ENCODE data around the gene EPHB1.

The EPHB1 gene

DNA sequence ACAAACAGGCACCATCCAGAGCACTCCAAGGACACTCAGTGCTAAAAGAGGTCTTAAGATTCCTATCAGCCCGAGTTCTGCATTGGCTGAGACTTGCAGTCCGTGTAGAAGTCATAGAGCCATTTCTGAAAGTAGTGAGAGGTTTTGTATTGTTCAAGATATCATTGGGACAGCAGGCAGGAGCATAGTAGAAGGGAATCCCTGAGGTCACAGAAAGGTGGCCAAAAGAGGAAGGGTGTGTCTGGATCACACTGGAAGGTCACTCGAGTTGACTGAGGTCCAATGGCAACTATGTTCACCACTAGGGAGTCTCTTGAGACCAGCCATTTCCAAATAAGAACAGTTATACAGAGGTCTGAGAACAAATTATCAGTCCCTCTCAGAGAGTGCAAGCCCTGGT, 468.3 kb downstream of the EPHB1 start:
- H3K4me3 ChIP-seq = no peak overlapping the region
- in situ Hi-C loops (cut with MboI; ENCODE audit: low sequenced_read_pairs) = no loop called here
- H3K4me1 ChIP-seq = no peaks in the 10 kb centered on the region
- no peaks in the 10 kb centered on the region for H3K9me3 ChIP-seq
- no peaks in the 10 kb centered on the region for H3K36me3 ChIP-seq (replicated peaks)
- DNase-seq (ENCODE audit: low spot score in 2 of 2) = no peak
- no peaks in the 10 kb centered on the region for H3K27me3 ChIP-seq (ENCODE audit: low read depth)

DNA sequence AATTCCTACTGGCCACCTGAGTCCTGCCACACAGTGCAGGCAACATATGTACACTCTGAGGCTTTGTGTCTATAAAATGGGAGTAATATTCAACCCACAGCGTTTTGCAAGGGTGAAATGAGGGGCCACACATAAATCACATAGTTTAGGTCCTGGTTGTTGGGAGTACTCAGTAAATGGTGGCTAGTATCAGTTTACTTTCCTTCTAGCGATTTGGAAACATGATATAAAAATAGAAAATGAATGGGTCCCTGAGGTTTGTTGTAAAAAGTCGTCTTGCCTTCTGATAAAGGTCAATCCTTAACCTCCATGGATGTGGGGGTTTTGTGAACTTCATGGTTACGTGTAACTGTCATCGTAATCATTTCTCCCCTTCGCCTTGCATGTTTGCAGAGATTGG, 472.4 kb downstream of the EPHB1 start:
- no peaks in the 10 kb centered on the region for H3K36me3 ChIP-seq (replicated peaks)
- no peaks in the 10 kb centered on the region for H3K4me1 ChIP-seq
- no peaks in the 10 kb centered on the region for H3K27me3 ChIP-seq (ENCODE audit: low read depth)
- in situ Hi-C loops (cut with MboI; ENCODE audit: low sequenced_read_pairs) = no loop called here
- no peak overlapping the region for H3K4me3 ChIP-seq
- DNase-seq (ENCODE audit: low spot score in 2 of 2) = no peak
- no peaks in the 10 kb centered on the region for H3K9me3 ChIP-seq

DNA sequence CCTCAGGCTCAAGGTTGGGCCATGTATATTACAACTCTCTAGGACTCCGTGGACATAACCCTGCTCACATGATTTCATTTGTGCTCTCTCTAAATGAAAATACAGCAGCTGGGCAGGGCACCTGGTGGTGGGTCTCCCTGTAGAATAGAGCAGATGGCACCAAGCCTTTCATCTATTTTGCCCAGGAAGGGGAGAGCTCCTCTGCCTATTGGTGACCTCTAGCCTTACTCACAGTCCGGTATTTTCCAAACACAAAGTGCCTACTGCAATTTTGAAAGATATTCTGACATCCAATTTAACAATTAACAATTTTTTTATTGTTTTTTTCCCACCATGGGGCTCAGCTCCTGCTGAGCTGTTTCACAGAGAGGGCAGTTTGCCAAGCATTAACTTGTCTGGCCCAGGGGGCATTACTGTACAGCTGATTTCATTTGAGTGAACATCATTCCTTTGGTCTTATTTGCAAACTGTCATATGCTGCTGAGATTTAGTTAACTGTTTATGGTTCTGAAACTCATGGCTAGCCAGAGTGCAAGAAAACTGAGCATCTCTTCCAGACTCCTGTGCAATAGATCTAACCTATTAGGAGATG, 474.0 kb downstream of the EPHB1 start:
- Histone ChIP-seq H3K4me1 (no peaks in the 10 kb centered on the region), H3K9me3 (no peaks in the 10 kb centered on the region), H3K36me3 (replicated peaks) (no peaks in the 10 kb centered on the region), H3K27me3 (ENCODE audit: low read depth) (no peaks in the 10 kb centered on the region), H3K4me3 (no peak overlapping the region)
- DNase-seq (ENCODE audit: low spot score in 2 of 2) = no peak
- in situ Hi-C loops (cut with MboI; ENCODE audit: low sequenced_read_pairs) = no loop called here

DNA sequence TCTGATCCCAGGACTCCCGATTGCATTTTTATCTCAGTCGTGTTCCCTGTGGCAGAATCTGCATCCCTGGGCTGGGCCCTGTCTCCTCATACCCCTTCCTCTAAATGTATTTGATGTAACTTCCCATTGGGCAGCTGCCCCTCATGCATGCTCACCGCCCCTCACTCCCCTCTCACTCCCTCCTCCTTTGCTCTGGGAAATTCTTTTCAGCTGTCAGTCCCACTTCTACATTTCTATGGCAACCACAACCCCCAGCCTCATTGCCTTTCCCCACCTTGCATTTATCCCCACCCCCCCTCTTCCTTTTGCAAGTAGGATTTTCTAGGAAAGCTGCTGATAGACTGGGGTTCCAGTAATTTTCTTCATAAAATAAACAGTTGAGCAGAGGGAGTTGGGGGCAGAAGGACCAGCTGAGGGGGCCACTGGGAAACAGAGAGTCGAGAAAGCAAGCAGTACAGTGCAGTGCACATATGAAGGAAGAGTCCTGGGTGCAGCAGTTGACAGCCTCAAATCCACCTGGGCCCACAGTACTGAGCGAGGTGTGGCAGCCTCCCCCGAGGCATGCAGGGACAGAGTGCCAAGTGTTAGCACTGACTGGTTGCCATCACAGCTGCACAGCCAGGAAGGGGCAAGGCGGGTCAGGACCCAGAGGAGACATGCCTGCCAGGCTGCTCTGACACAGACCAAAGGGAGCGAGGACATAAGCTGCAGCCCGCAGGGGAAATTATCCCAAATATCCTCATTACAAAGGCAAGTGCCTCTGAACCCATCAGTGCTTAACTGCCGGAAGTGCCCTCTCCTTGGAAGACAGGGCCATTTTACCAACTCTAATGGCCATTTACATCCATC, 476.3 kb downstream of the EPHB1 start:
- in situ Hi-C loops (cut with MboI; ENCODE audit: low sequenced_read_pairs) = no loop called here
- Histone ChIP-seq H3K36me3 (replicated peaks) (no peaks in the 10 kb centered on the region), H3K9me3 (no peaks in the 10 kb centered on the region), H3K27me3 (ENCODE audit: low read depth) (no peaks in the 10 kb centered on the region), H3K4me1 (no peaks in the 10 kb centered on the region), H3K4me3 (no peak overlapping the region)
- DNase-seq (ENCODE audit: low spot score in 2 of 2) = no peak

DNA sequence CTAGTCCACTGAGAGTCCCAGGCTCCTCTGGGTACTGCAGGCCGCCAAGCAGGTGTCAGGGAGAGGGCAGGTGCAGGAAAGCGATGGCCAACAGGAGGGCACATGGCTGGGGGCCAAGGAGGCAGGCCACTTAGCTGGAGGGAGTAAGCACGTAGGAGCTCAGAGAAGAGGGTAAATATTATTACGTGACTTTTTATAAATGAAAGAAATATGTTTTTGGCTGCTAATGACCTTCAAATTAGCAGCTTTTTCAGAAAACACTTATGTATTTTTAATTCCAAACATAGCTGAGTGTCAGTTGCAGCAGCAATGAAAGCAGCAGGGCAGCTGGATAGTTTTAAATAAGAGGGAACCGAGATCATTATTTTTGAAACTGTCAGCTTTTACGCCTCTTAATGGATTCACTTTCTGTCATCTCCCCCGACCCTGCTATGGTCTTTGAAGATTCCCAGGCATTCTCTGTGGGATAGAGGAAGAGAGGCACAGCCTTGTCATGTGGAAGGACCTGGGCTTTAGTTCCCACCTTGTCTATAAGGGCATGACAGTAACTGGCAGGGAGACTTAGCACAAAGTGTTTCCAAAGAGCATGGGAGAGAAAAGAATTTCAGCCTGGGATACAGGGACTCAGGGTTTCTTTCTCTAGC, 477.1 kb downstream of the EPHB1 start:
- Histone ChIP-seq H3K4me3 (no peak overlapping the region), H3K27me3 (ENCODE audit: low read depth) (no peaks in the 10 kb centered on the region), H3K9me3 (no peaks in the 10 kb centered on the region), H3K4me1 (no peaks in the 10 kb centered on the region), H3K36me3 (replicated peaks) (no peaks in the 10 kb centered on the region)
- in situ Hi-C loops (cut with MboI; ENCODE audit: low sequenced_read_pairs) = no loop called here
- DNase-seq (ENCODE audit: low spot score in 2 of 2) = no peak

DNA sequence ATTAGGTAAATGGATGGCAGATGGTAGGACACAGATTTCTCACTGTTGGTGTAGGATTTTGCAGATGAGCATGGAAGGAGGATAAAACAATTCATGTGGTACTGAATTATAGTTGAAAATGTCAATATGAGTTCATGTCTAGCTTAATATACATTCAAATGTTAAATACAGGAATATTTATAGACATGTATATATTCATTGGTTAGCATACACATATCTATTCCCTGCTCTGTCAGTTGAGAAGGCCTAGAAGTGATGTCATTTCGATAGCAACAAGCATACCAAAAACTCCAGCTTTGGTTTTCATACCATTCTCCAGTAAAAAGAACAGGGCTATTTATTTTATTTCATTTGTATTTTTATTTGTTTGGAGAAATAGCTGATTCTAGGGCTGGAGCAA, 497.1 kb downstream of the EPHB1 start:
- Histone ChIP-seq H3K4me1 (no peaks in the 10 kb centered on the region), H3K36me3 (replicated peaks) (no peaks in the 10 kb centered on the region), H3K27me3 (ENCODE audit: low read depth) (no peaks in the 10 kb centered on the region), H3K9me3 (no peaks in the 10 kb centered on the region), H3K4me3 (no peak overlapping the region)
- in situ Hi-C loops (cut with MboI; ENCODE audit: low sequenced_read_pairs) = no loop called here
- DNase-seq (ENCODE audit: low spot score in 2 of 2) = no peak

DNA sequence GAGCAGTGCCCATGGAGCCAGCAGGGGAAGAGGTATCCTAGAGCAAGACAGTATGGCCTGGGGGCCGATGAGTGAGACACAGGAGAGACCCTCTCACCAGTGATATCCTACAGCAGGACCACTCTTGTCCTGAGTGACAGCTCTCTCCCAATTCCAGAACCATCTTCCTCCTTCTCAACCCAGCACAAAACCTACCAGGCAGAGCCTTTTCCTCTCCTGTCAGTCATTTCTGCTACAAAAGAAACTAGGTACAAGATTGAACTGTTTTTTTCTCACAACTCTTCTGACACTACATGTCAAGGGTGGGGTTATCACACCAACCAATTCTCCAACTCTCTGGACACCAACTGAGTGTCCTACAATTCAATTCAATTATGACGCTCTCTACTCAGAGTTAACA, 506.6 kb downstream of the EPHB1 start:
- in situ Hi-C loops (cut with MboI; ENCODE audit: low sequenced_read_pairs) = no loop called here
- Histone ChIP-seq H3K27me3 (ENCODE audit: low read depth) (no peaks in the 10 kb centered on the region), H3K4me3 (no peak overlapping the region), H3K4me1 (no peaks in the 10 kb centered on the region), H3K9me3 (no peaks in the 10 kb centered on the region), H3K36me3 (replicated peaks) (no peaks in the 10 kb centered on the region)
- no peak for DNase-seq (ENCODE audit: low spot score in 2 of 2)

DNA sequence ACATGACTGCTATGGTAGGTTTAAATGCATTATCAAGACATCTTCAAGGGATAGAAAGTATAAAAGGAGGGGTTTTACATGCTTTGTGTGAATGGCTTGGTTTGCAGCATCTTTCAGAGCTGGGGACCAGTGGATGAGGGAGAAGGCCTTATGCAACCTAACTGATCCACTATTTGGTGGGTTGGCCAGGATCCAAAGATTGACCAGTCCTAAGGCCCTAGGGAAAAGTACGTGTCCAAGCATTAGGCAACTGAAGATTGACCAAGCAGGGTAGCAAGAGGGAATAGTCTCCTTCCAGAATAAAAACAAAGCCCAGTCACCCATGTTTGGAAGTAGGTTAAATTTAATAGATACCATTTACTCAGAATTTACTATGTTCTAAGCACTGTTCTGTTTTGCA, 509.3 kb downstream of the EPHB1 start:
- DNase-seq (ENCODE audit: low spot score in 2 of 2) = no peak
- Histone ChIP-seq H3K4me1 (no peaks in the 10 kb centered on the region), H3K36me3 (replicated peaks) (no peaks in the 10 kb centered on the region), H3K27me3 (ENCODE audit: low read depth) (no peaks in the 10 kb centered on the region), H3K4me3 (no peak overlapping the region), H3K9me3 (no peaks in the 10 kb centered on the region)
- in situ Hi-C loops (cut with MboI; ENCODE audit: low sequenced_read_pairs) = no loop called here
